RWPE2 (cell line): ENCODE measurements around the gene CAMK2A.
"Not testable (repeated sequence)": the region's sequence is repeated elsewhere in the genome, so short reads cannot be mapped to it uniquely, and the experiment has no call there.

ENCODE experiments used
- ATAC-seq: fragments of 200-7000 bp; cut with Tn5 transposase; 3 replicates; pipeline ENCODE4 v1.9.1; 2021; ENCODE audit warnings: low read depth
- DNase-seq: peaks from one replicate; pipeline ENCODE4 v3.0.0-alpha.2; 2020; ENCODE audit warnings: low spot score
- H3K27ac ChIP-seq: fragments of 450-650 bp; 2 replicates; pipeline ENCODE4 v1.5.1; 2017; ENCODE audit warnings: mild to moderate bottlenecking; ENCODE audit not compliant: poor library complexity, severe bottlenecking
- H3K27me3 ChIP-seq: fragments of 250-450 bp; sonication (Bioruptor Pico); 2 replicates; pipeline ENCODE4 v1.5.1; 2021; ENCODE audit warnings: mild to moderate bottlenecking, moderate library complexity; ENCODE audit not compliant: insufficient read depth, poor library complexity, severe bottlenecking
- H3K36me3 ChIP-seq: fragments of 250-450 bp; sonication (Bioruptor Pico); 2 replicates; pipeline ENCODE4 v1.5.1; 2020; ENCODE audit warnings: low read depth, mild to moderate bottlenecking, moderate library complexity
- H3K4me1 ChIP-seq: fragments of 250-450 bp; sonication (Bioruptor Pico); 2 replicates; pipeline ENCODE4 v1.5.1; 2021; ENCODE audit warnings: mild to moderate bottlenecking, moderate library complexity; ENCODE audit not compliant: insufficient read depth, poor library complexity, severe bottlenecking
- H3K4me3 ChIP-seq: fragments of 250-450 bp; sonication (Bioruptor Pico); 2 replicates; pipeline ENCODE4 v1.5.1; 2021; ENCODE audit warnings: mild to moderate bottlenecking, moderate library complexity; ENCODE audit not compliant: severe bottlenecking
- H3K9me3 ChIP-seq: fragments of 250-450 bp; sonication (Bioruptor Pico); 2 replicates; pipeline ENCODE4 v1.5.1; 2021; ENCODE audit warnings: mild to moderate bottlenecking, moderate library complexity; ENCODE audit not compliant: severe bottlenecking
- TF ChIP-seq, protein P1 (sequence below): fragments of 450-650 bp; IDR thresholded peaks from one replicate; pipeline ENCODE4 v1.5.1; 2017; ENCODE audit warnings: mild to moderate bottlenecking, moderate library complexity; ENCODE audit not compliant: poor library complexity, severe bottlenecking

The CAMK2A gene

DNA sequence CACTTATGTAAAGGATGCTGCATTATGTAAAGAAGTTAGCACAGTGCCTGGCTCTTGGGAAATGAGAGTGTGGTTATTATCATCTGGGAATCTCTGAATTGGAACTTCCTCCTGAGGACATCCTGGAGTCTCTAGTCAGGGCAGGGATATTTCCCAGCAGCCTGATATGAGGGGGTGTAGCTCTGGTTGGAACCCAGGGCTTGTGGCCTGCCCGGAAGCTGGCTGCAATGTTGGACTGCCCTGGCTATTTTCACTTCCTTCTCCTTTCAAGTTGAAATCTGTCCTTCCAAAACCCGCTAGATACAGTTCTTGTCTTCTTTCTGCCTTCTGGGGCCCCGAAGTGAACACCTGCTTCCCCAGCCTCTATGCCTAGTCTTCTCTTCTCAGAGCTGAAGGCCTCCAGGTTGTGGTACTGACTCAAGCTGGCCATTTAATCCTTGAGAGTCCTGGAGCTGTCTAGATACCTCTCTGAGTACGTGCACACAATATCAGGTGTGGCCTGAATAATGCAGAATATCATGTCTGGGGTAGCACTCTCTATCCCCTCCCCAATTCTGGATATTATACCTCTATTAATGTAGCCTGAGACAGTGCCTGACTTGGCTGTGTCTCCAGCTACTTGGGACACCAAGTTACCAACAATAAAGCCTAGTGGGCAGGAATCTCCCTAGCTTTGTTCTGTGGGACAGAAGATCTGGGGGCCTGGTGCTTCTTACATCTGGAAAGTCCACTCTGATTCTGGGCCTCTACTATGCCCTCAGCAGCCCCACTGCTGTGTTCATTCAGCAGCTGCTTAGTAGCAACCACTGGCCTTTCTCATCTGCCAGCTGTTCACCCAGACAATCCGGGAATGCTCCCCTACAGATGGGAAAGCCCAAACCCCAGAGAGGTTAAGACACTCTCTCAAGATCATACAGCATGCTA is 54.7 kb downstream of the CAMK2A start:
- no peak for ATAC-seq
- no peaks in the 10 kb centered on the region for H3K4me1 ChIP-seq
- no peaks in the 10 kb centered on the region for H3K9me3 ChIP-seq
- no peaks in the 10 kb centered on the region for H3K27me3 ChIP-seq
- TF ChIP-seq, protein P1, sequence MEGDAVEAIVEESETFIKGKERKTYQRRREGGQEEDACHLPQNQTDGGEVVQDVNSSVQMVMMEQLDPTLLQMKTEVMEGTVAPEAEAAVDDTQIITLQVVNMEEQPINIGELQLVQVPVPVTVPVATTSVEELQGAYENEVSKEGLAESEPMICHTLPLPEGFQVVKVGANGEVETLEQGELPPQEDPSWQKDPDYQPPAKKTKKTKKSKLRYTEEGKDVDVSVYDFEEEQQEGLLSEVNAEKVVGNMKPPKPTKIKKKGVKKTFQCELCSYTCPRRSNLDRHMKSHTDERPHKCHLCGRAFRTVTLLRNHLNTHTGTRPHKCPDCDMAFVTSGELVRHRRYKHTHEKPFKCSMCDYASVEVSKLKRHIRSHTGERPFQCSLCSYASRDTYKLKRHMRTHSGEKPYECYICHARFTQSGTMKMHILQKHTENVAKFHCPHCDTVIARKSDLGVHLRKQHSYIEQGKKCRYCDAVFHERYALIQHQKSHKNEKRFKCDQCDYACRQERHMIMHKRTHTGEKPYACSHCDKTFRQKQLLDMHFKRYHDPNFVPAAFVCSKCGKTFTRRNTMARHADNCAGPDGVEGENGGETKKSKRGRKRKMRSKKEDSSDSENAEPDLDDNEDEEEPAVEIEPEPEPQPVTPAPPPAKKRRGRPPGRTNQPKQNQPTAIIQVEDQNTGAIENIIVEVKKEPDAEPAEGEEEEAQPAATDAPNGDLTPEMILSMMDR = no peak
- H3K27ac ChIP-seq = no peak overlapping the region
- no peak for DNase-seq
- H3K4me3 ChIP-seq = no peak overlapping the region
- H3K36me3 ChIP-seq = no peaks in the 10 kb centered on the region

DNA sequence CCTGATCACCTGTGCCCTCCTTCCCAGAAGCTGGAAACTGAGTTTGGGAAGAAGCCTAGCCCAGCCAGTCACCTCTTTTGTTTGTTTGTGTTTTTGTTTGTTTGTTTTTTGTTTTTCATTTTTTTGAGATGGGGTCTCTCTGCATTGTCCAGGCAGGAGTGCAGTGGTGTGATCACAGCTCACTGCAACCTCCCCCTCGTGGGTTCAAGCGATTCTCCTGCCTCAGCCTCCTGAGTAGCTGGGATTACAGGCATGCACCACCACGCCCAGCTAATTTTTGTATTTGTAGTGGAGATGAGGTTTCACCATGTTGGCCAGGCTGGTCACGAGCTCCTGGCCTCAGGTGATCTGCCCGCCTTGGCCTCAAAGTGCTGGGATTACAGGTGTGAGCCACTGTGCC is 55.9 kb downstream of the CAMK2A start:
- not testable (repeated sequence) for DNase-seq, H3K4me3 ChIP-seq, ATAC-seq, H3K9me3 ChIP-seq, H3K27me3 ChIP-seq, H3K27ac ChIP-seq, H3K36me3 ChIP-seq, H3K4me1 ChIP-seq

DNA sequence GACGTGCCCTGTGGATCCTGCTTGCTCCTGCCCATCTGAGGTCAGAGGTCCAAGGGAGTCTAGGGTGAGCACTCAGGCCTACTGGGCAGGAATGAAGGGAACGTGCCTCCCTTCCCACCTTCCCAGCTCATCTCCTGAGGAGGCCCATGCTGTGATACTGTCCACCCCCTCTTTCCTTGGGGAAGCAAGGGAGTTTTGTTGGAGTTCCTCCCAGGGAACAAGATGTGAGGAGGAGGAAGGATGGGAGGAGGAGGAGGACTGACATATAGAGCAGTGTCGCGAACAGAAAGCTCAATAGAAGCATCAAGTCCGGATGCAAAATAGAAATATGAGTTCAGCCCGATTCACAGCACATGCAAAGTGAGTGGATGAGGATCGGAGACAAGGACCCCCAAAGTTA is 58.7 kb downstream of the CAMK2A start:
- H3K4me1 ChIP-seq = no peaks in the 10 kb centered on the region
- H3K4me3 ChIP-seq = no peak overlapping the region
- no peaks in the 10 kb centered on the region for H3K9me3 ChIP-seq
- H3K27me3 ChIP-seq = no peaks in the 10 kb centered on the region
- ATAC-seq (no peak), DNase-seq (no peak)
- H3K27ac ChIP-seq = no peak overlapping the region
- TF ChIP-seq, protein P1 = no peak
- no peaks in the 10 kb centered on the region for H3K36me3 ChIP-seq

DNA sequence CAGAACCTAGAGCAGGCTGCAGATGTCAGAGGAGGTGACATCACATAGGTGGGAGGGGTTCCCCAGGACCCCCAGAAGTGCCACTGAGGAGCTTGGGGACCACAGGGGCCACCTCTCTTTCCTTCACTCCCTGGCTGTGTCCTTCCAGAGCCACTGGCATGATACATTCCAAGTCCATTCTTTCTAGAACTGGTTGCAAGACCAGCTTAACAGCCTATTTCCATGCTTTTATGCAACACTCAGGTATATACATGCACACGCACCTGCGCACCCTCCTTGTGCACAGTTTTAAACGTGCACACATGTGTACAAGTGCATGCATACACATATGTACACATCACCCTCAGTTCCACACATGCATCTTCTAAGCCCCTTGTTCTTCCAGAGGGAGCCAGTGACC is 60.0 kb downstream of the CAMK2A start:
- H3K4me1 ChIP-seq = no peaks in the 10 kb centered on the region
- TF ChIP-seq, protein P1 = no peak
- DNase-seq (no peak), ATAC-seq (no peak)
- H3K27ac ChIP-seq = no peak overlapping the region
- no peak overlapping the region for H3K4me3 ChIP-seq
- no peaks in the 10 kb centered on the region for H3K27me3 ChIP-seq
- H3K36me3 ChIP-seq = no peaks in the 10 kb centered on the region
- H3K9me3 ChIP-seq = no peaks in the 10 kb centered on the region

DNA sequence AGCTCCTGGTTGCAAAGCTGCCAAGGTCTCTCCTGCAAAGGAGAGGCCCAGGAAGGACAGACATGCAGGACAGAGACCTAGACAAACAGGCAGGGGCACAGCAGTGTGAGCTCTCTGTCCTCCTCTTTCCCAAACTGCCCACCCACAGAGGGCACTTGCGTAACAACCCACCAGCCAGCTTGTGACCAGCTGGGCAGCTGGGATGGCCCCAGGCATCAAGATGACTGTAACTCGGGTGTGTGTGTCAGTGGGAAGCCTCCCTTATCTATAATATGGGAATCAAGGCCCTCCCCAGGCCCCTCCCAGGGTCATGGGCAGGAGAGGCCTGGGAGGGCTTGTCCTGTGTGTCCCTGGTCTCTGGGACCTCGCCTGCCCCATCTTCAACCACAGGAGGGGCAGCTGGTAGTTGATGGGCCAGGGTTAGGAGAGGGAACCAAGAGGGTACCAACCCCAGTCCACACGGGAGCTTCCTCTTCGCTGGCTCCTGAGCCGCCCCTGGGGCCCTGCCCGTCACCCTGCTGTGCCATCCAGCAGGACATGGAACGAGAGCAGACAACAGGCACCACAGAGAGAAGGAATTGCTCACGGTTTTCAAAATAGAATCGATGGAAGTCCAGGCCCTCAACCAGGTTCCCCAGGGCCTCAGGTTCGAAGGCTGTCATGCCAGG is 61.8 kb downstream of the CAMK2A start:
- no peaks in the 10 kb centered on the region for H3K4me1 ChIP-seq
- H3K9me3 ChIP-seq = no peaks in the 10 kb centered on the region
- no peak overlapping the region for H3K27ac ChIP-seq
- TF ChIP-seq, protein P1 = no peak
- ATAC-seq (peak; percentile 33), DNase-seq (peak; percentile 54)
- H3K36me3 ChIP-seq = no peaks in the 10 kb centered on the region
- H3K27me3 ChIP-seq = no peaks in the 10 kb centered on the region
- H3K4me3 ChIP-seq = no peak overlapping the region
